HepG2 (cell line): ENCODE results near the gene RPUSD4. TPM values are rescaled to one million over a fixed set of nuclear protein-coding genes. Genes with fewer than 3 reads are reported as not detected.

Experiments
- ATF7-NPFF ChIP-seq: sonication (generic); formaldehyde crosslinking; IDR thresholded peaks from 2 replicates; pipeline ENCODE4 v1.8.1; 2023; ENCODE audit warnings: mild to moderate bottlenecking, low read depth, missing genetic modification reagents, moderate library complexity
- CHCHD3 ChIP-seq: sonication (generic); formaldehyde crosslinking; IDR thresholded peaks from 2 replicates; pipeline ENCODE4 v1.8.0; 2022; ENCODE audit warnings: mild to moderate bottlenecking, missing genetic modification reagents, moderate library complexity
- FOXP1 ChIP-seq, 2 experiments: fragments of 450-650 bp in 1 of 2; IDR thresholded peaks; 2 replicates each; pipeline ENCODE4 v1.6.1; 2017 to 2018; ENCODE audit warnings: antibody characterized with exemption in 1 of 2
- NR2F1 ChIP-seq, 2 experiments: fragments of 450-650 bp in 1 of 2; formaldehyde crosslinking in 1 of 2; IDR thresholded peaks; 2 replicates each; pipeline versions ENCODE4 v1.5.0 to v1.6.1; 2016 to 2020; ENCODE audit warnings: mild to moderate bottlenecking in 1 of 2, missing compliant biosample characterization in 1 of 2, missing genetic modification reagents in 1 of 2, moderate library complexity in 1 of 2
- RERE ChIP-seq: IDR thresholded peaks from 2 replicates; pipeline ENCODE4 v1.6.1; 2016; ENCODE audit warnings: low read depth, missing genetic modification reagents, missing compliant biosample characterization
- SAFB2 ChIP-seq: sonication (generic); formaldehyde crosslinking; IDR thresholded peaks from 2 replicates; pipeline ENCODE4 v1.5.1; 2020; ENCODE audit warnings: missing genetic modification reagents, low read depth, mild to moderate bottlenecking, borderline replicate concordance
- TMF1 ChIP-seq: sonication (generic); formaldehyde crosslinking; IDR thresholded peaks from 2 replicates; pipeline ENCODE4 v1.8.1; 2022; ENCODE audit warnings: low read depth, missing genetic modification reagents
- ZFP36 ChIP-seq: fragments of 150-350 bp; IDR thresholded peaks from 2 replicates; pipeline ENCODE4 v1.6.1; 2018; ENCODE audit warnings: borderline replicate concordance, low read length, low read depth; ENCODE audit not compliant: partially characterized antibody
- ZFP90 ChIP-seq: sonication (generic); formaldehyde crosslinking; IDR thresholded peaks from 2 replicates; pipeline ENCODE4 v1.8.0; 2022; ENCODE audit warnings: missing genetic modification reagents, mild to moderate bottlenecking, inconsistent platforms, borderline replicate concordance
- ZNF512B ChIP-seq: sonication (generic); formaldehyde crosslinking; IDR thresholded peaks from 2 replicates; pipeline ENCODE4 v1.5.1; 2020; ENCODE audit warnings: missing genetic modification reagents, mild to moderate bottlenecking, borderline replicate concordance
- ZNF577 ChIP-seq: sonication (generic); formaldehyde crosslinking; IDR thresholded peaks from 2 replicates; pipeline ENCODE4 v1.4.0; 2020; ENCODE audit warnings: mild to moderate bottlenecking, low read depth, missing genetic modification reagents, borderline replicate concordance
- polyA plus RNA-seq, 8 experiments: library from polyadenylated mRNA; depleted of rRNA in 3 of 8; stranded (reverse) in 7 of 8; unstranded in 1 of 8; fragments of >200 nt; fragmentation: Illumina TruSeq in 4 of 8; extraction: Trizol in 4 of 8; gene quantifications; 2 replicates each; pipeline versions ENCODE4 v1.2.1 to v1.2.3, GENCODE V29; 2011 to 2016; ENCODE audit warnings: low read depth in 4 of 8, missing spikeins in 1 of 8, mixed read lengths in 1 of 8; ENCODE audit not compliant: insufficient read depth in 1 of 8
- total RNA-seq, 5 experiments: library from RNA; depleted of rRNA; stranded (reverse); fragments of >200 nt; fragmentation: Illumina TruSeq; extraction: Trizol; gene quantifications; 2 replicates each; pipeline ENCODE4 v1.2.3, GENCODE V29; 2016; ENCODE audit warnings: low read depth in 1 of 5
- TF ChIP-seq, protein P1 (sequence below): IDR thresholded peaks from 2 replicates; pipeline ENCODE4 v1.6.1; 2016
- TF ChIP-seq, protein P2 (sequence below): sonication (generic); formaldehyde crosslinking; IDR thresholded peaks from 2 replicates; pipeline ENCODE4 v1.4.0; 2020; ENCODE audit warnings: missing genetic modification reagents, borderline replicate concordance

Gene RPUSD4
- total and polyA plus RNA-seq, 2 of the 13 experiments (the other 11 are each of a cell fraction or from before 2014, with no cell fraction given): 45.0 to 52.9 TPM

GRCh38 chr11:126163074-126163700 lies 48.3 kb downstream of the RPUSD4 start (continued):
- TF ChIP-seq NR2F1 (CRISPR knock-in tag; IDR thresholded peaks at IDR 0.05) (no peak), RERE (0 out of 2 replicates have a peak, but pooled peaks have one; percentile 55), ZFP90 (peak; percentile 75; the same call in 1 of the 2 replicates), ATF7-NPFF (CRISPR knock-in tag) (no peak), ZFP36 (no peak), SAFB2 (no peak), ZNF577 (CRISPR knock-in tag) (no peak), ZNF512B (CRISPR knock-in tag) (0 out of 2 replicates have a peak, but pooled peaks have one; percentile 18), FOXP1 (IDR thresholded peaks at IDR 0.05) (no peak), FOXP1 (CRISPR knock-in tag; IDR thresholded peaks at IDR 0.05) (peak; percentile 33; the same call in 1 of the 2 replicates), TMF1 (CRISPR knock-in tag) (no peak), CHCHD3 (CRISPR knock-in tag) (no peak)
- TF ChIP-seq, protein P1, sequence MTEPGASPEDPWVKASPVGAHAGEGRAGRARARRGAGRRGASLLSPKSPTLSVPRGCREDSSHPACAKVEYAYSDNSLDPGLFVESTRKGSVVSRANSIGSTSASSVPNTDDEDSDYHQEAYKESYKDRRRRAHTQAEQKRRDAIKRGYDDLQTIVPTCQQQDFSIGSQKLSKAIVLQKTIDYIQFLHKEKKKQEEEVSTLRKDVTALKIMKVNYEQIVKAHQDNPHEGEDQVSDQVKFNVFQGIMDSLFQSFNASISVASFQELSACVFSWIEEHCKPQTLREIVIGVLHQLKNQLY (CRISPR knock-in tag): no peak
- TF ChIP-seq, protein P2, sequence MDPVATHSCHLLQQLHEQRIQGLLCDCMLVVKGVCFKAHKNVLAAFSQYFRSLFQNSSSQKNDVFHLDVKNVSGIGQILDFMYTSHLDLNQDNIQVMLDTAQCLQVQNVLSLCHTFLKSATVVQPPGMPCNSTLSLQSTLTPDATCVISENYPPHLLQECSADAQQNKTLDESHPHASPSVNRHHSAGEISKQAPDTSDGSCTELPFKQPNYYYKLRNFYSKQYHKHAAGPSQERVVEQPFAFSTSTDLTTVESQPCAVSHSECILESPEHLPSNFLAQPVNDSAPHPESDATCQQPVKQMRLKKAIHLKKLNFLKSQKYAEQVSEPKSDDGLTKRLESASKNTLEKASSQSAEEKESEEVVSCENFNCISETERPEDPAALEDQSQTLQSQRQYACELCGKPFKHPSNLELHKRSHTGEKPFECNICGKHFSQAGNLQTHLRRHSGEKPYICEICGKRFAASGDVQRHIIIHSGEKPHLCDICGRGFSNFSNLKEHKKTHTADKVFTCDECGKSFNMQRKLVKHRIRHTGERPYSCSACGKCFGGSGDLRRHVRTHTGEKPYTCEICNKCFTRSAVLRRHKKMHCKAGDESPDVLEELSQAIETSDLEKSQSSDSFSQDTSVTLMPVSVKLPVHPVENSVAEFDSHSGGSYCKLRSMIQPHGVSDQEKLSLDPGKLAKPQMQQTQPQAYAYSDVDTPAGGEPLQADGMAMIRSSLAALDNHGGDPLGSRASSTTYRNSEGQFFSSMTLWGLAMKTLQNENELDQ (CRISPR knock-in tag): no peak
